ENCODE data around the gene TLE4.

TLE4 gene

DNA sequence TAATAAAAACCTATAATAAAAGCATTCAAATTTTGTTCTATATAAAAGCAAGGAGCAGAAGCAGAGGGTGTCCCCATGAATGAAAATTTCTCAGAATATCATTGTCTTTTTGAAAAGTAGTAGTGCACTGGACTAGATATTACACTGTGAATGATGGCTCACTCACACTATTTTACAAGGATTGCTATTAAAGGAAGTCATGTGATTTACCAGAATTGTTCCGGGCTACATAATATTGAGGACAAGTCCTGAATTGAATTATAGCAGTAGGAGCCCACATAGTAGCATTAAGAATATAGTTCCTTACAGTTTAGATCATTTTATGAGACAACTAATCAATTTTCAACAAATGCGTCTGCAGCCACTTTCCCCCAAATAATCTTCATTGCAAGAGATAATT, 7.7 kb upstream of the TLE4 start:
- H3K79me2 ChIP-seq (ENCODE audit: insufficient read depth, low read length) = no peaks in the 10 kb centered on the region
- peaks cover 4% of the 10 kb centered on the region for H3K4me1 ChIP-seq (ENCODE audit: insufficient read depth, low read length, poor library complexity, severe bottlenecking)
- H2AFZ ChIP-seq (ENCODE audit: low read length) = no peak overlapping the region
- H3F3A ChIP-seq (ENCODE audit: low read depth) = no peaks in the 10 kb centered on the region
- TF ChIP-seq EZH2phosphoT487 (IDR thresholded peaks at IDR 0.05; ENCODE audit: borderline replicate concordance) = no peak
- H3K27me3 ChIP-seq (ENCODE audit: insufficient read depth, low read length, poor library complexity, severe bottlenecking) = peaks cover 5% of the 10 kb centered on the region
- no peak overlapping the region for H3K9ac ChIP-seq (ENCODE audit: low read depth, low read length, poor library complexity, severe bottlenecking)
- no peak overlapping the region for H3K4me3 ChIP-seq (ENCODE audit: low read length, poor library complexity, severe bottlenecking)
- no peaks in the 10 kb centered on the region for H3K9me3 ChIP-seq (ENCODE audit: insufficient read depth, low read depth, low read length)
- no peaks in the 10 kb centered on the region for H3K9me2 ChIP-seq (replicated peaks; ENCODE audit: low read depth, low read length)
- no peak overlapping the region for H3K4me2 ChIP-seq (ENCODE audit: low read depth, low read length, poor library complexity, severe bottlenecking)
- H4K20me1 ChIP-seq (ENCODE audit: insufficient read depth, low read length, poor library complexity, severe bottlenecking) = no peaks in the 10 kb centered on the region
- H3K36me3 ChIP-seq (ENCODE audit: insufficient read depth, low read length) = no peaks in the 10 kb centered on the region

DNA sequence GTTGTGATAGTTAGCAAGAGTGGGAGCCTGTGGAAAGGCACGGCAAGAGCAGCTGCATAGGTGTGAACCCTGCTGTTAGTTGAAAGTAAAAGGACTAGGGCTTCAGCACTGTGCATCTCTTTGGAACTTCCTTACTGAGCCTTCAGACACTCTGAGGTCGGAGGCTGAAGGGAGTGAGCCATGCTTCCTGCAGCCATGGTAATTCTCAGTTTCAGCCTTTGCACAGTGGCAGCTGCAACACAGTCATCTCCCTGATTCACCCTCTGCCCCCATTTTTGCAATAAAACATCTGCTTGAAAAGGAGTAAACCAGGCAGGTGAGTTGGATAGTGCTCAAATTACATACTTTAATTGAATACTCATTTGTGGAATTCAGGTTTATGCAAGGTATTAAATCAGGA, 6.5 kb upstream of the TLE4 start:
- no peak overlapping the region for H3K4me2 ChIP-seq (ENCODE audit: low read depth, low read length, poor library complexity, severe bottlenecking)

DNA sequence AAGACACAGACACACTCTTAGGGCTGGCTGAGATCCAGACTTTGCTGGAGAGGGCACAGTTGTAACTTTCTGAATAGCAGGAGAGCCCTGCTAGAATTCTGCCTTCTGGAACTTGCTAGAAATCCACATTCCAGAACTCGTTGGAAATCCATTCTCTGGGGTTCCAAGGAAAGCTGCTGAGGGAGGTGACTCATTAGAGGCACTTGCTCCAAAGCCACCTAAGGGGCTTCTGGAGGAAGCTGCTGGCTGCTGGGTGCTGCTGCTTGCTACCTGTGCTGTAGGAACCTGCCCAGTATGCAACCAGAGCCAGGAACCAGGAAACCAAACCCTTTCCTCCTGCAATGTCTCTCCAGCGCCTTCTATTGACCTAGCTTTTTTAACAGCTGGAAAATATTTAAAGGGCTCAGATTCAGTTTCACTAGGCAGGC, 4.1 kb upstream of the TLE4 start:
- Histone ChIP-seq H3K4me2 (ENCODE audit: low read depth, low read length, poor library complexity, severe bottlenecking) (no peak overlapping the region), H3K36me3 (ENCODE audit: insufficient read depth, low read length) (no peaks in the 10 kb centered on the region), H3F3A (ENCODE audit: low read depth) (peaks cover 4% of the 10 kb centered on the region), H3K79me2 (ENCODE audit: insufficient read depth, low read length) (0 out of 2 replicates have a peak, but pooled peaks cover under 1% of the 10 kb centered on the region), H2AFZ (ENCODE audit: low read length) (no peak overlapping the region), H3K4me1 (ENCODE audit: insufficient read depth, low read length, poor library complexity, severe bottlenecking) (peaks cover 8% of the 10 kb centered on the region), H3K9me2 (replicated peaks; ENCODE audit: low read depth, low read length) (no peaks in the 10 kb centered on the region), H3K9me3 (ENCODE audit: insufficient read depth, low read depth, low read length) (no peaks in the 10 kb centered on the region), H4K20me1 (ENCODE audit: insufficient read depth, low read length, poor library complexity, severe bottlenecking) (peaks cover 4% of the 10 kb centered on the region), H3K4me3 (ENCODE audit: low read length, poor library complexity, severe bottlenecking) (no peak overlapping the region), H3K9ac (ENCODE audit: low read depth, low read length, poor library complexity, severe bottlenecking) (no peak overlapping the region), H3K27me3 (ENCODE audit: insufficient read depth, low read length, poor library complexity, severe bottlenecking) (no peaks in the 10 kb centered on the region)
- TF ChIP-seq, protein P1, sequence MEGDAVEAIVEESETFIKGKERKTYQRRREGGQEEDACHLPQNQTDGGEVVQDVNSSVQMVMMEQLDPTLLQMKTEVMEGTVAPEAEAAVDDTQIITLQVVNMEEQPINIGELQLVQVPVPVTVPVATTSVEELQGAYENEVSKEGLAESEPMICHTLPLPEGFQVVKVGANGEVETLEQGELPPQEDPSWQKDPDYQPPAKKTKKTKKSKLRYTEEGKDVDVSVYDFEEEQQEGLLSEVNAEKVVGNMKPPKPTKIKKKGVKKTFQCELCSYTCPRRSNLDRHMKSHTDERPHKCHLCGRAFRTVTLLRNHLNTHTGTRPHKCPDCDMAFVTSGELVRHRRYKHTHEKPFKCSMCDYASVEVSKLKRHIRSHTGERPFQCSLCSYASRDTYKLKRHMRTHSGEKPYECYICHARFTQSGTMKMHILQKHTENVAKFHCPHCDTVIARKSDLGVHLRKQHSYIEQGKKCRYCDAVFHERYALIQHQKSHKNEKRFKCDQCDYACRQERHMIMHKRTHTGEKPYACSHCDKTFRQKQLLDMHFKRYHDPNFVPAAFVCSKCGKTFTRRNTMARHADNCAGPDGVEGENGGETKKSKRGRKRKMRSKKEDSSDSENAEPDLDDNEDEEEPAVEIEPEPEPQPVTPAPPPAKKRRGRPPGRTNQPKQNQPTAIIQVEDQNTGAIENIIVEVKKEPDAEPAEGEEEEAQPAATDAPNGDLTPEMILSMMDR (conservative IDR thresholded peaks at IDR 0.05; ENCODE audit: low read length) = peak; percentile 53
- no peak for TF ChIP-seq EZH2phosphoT487 (IDR thresholded peaks at IDR 0.05; ENCODE audit: borderline replicate concordance)

More for the DNA sequence above, 6.5 kb upstream of the TLE4 start:
- Histone ChIP-seq H3K9me3 (ENCODE audit: insufficient read depth, low read depth, low read length) (no peaks in the 10 kb centered on the region), H3F3A (ENCODE audit: low read depth) (no peaks in the 10 kb centered on the region), H3K4me3 (ENCODE audit: low read length, poor library complexity, severe bottlenecking) (no peak overlapping the region), H4K20me1 (ENCODE audit: insufficient read depth, low read length, poor library complexity, severe bottlenecking) (no peaks in the 10 kb centered on the region), H2AFZ (ENCODE audit: low read length) (no peak overlapping the region), H3K9ac (ENCODE audit: low read depth, low read length, poor library complexity, severe bottlenecking) (no peak overlapping the region), H3K9me2 (replicated peaks; ENCODE audit: low read depth, low read length) (no peaks in the 10 kb centered on the region), H3K36me3 (ENCODE audit: insufficient read depth, low read length) (no peaks in the 10 kb centered on the region), H3K27me3 (ENCODE audit: insufficient read depth, low read length, poor library complexity, severe bottlenecking) (no peaks in the 10 kb centered on the region), H3K4me1 (ENCODE audit: insufficient read depth, low read length, poor library complexity, severe bottlenecking) (no peaks in the 10 kb centered on the region), H3K79me2 (ENCODE audit: insufficient read depth, low read length) (no peaks in the 10 kb centered on the region)
- TF ChIP-seq, protein P1 (conservative IDR thresholded peaks at IDR 0.05; ENCODE audit: low read length) = no peak
- no peak for TF ChIP-seq EZH2phosphoT487 (IDR thresholded peaks at IDR 0.05; ENCODE audit: borderline replicate concordance)

All from Loucy (cell line).